GM18861 (cell line): ENCODE results near the gene UNC119B.

ENCODE experiments used
- ATAC-seq: cut with Tn5 transposase; IDR thresholded peaks from one replicate; pipeline ENCODE4 v1.9.1; 2021; ENCODE audit not compliant: unreplicated experiment

Gene UNC119B

GRCh38 chr12:120738252-120739030 lies 28.2 kb downstream of the UNC119B start:
- ATAC-seq = no peak

GRCh38 chr12:120739031-120739762 lies 28.9 kb downstream of the UNC119B start:
- ATAC-seq = no peak

- ATAC-seq = no peak
Measured at GRCh38 chr12:120739821-120740613, 29.8 kb downstream of the UNC119B start.

DNA sequence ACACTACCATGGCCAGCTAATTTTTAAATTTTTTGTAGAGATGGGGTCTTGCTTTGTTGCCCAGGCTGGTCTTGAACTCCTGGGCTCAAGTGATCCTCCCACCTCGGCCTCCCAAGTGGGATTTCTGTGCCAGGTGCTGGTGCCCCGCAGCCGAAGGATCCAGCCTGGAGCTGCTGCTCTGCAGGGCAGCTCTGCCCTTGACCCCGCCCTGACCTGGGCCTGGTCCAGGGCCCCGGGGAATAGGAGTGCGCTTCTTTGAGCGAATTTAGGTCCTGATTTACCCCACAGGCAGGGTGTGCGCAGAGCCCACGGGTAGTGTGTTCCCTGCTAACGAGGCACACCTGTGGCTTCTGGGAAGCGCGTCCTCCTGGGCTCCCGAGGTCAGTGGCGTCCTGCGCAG lies 30.6 kb downstream of the UNC119B start:
- ATAC-seq = no peak

DNA sequence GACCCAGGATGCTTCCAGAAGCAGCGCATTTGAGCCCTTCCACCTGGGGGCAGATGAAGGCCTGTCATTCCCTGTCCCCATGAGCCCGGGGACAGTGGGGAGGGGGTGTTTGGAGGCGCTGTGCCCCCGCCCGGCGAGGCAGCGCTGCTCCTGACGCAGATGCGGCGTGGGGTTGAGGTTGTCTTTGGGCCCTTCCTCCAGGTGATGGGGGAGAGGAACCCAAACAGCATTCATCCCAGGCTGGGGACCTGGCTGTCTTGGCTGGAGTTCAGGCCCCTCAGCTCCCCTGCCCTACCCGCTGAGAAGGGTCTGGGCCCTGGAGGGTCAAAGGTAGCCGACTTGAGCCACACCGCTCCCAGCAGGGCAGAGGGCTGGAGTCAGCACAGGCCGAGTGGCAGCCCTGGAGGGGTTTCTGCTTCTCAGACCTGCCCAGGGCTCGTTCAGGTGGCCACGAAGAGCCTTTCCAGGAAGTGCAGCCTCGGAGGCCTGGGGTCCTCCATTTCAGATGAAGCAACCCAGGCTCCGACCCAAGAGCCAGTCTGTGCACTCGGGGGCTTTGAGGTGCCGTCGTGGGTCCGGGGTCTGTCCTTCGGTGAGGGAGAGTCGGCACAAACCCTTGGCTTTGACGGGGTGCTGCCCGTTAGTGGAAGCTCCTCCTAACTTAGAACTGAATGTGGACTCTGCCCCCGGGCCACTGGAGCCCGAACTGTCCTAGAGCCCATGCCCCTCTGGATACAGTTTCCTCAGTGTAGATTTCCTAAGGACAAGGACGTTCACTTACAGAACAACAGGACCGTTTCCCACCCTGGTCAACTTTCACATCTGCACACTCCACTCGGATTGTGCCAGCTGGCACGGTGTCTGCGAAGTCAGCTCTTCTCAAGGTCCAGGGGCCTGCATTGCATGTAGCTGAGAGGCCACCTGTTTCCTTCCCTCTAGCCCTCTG lies 31.5 kb downstream of the UNC119B start:
- no peak for ATAC-seq

GRCh38 chr12:120744922-120745493 lies 34.8 kb downstream of the UNC119B start:
- no peak for ATAC-seq

DNA sequence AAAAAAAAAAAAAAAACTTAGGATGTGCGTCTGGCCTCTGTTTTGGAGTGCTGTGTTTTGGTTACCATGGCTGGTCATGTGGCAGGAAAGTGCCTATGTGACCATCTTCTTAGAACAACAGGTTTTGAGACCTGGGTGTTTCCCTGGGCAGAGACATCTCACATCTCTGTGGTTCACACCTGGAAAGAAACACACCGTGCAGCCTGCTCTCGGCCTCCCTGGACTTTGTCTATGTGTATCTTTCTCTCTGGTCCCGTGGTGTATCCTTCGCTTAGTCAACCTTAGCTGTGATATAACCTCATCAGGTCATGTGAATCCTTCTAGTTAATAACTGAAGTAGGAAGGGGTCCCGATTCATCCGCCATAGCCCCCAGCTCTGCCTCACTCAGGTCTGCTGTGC lies 38.0 kb downstream of the UNC119B start:
- ATAC-seq = no peak

DNA sequence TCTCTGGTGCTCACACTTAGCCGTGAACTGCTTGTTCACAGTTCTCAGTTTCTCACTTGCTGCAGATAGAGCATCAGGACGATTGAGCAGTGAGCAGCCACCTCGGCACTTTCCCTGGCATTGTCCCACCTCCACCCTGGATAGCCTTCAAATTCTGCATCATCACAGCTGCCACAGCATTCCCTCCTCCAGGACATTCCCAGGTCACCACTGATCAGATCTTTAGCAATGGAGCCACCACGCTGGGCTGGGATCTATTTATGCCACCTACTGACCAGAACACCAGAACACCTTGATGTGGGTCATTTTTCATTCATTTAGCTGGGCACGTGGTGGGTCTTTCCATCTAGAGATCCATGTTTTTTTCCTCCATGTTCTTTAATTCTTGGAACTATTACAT lies 39.0 kb downstream of the UNC119B start:
- ATAC-seq = no peak

- ATAC-seq = no peak
Measured at GRCh38 chr12:120750806-120751205, 40.5 kb downstream of the UNC119B start.

- no peak for ATAC-seq
Measured at GRCh38 chr12:120751389-120751788, 41.1 kb downstream of the UNC119B start.

GRCh38 chr12:120754792-120755191 lies 44.5 kb downstream of the UNC119B start:
- ATAC-seq = no peak

GRCh38 chr12:120755269-120755668 lies 45.0 kb downstream of the UNC119B start:
- no peak for ATAC-seq

GRCh38 chr12:120757226-120757742 lies 47.0 kb downstream of the UNC119B start:
- no peak for ATAC-seq

DNA sequence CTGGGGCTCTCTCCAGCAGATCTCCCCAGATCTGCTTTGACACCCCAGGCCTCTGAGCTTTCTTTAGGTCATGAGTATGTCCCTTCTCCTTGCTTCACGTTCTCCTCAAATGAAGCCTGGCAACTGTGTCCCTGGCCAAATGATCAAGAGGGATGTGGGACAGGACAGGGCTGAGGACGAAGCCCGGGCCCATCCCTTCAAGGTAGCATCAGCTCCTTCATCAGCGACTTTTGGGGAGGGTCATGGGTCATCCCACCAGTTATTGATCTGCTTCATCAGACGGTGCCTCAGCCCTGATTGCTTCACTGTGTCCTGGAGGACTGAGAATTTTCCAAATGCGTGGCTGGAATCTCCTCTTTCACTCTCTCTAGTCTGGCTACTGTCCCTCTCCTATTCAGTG lies 47.7 kb downstream of the UNC119B start:
- ATAC-seq = no peak

GRCh38 chr12:120758798-120759590 lies 48.7 kb downstream of the UNC119B start:
- no peak for ATAC-seq

DNA sequence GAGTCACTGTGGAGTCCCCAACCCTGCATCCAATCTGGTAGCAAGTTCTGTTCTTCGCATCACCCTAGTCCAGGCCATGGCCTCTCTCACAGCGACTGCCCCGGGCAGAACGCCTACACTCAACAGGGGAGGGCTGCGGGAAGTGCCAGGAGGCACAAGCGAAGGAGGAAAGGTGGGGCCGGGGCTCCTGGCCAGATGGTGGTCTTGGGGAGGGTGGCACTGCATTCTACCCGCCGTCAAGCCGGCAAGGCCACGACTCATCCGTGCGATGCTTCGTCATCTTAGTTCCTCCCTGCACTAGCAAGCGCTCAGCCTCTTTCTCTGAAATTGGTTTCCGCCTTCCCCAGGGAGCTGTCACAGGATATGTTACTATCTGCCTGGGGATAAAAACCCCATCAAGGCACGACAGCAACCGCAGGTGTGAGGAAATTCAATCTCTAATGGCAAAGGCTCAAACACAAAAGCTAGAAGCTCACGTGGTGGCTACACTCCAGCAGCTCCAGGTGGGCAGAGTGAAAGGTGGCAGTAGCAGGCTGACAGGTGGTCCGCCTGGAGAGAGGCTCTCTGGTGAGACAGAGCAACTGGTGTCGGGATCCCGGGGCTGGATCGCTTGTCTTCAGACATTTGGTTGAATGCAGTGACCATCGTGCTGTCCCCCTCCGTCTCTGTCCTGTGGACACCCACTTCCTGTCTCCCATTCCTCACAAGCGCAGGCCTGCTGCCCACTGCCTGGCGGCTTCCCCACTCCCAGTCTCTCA lies 49.5 kb downstream of the UNC119B start:
- ATAC-seq = no peak

GRCh38 chr12:120760349-120761254 lies 50.3 kb downstream of the UNC119B start:
- no peak for ATAC-seq
